ENCODE data around the gene SMIM12.

SMIM12 gene

GRCh38 chr1:34898330-34898761, 38.8 kb upstream of the SMIM12 start:
- no peak overlapping the region for H3K4me2 ChIP-seq (ENCODE audit: low read length)
- peaks cover 15% of the 10 kb centered on the region for H3K27me3 ChIP-seq (ENCODE audit: control insufficient read depth, insufficient read depth, low read length)
- no peak overlapping the region for H3K4me3 ChIP-seq (ENCODE audit: low read length)
- no peaks in the 10 kb centered on the region for H3K4me1 ChIP-seq (ENCODE audit: control insufficient read depth, insufficient read depth, low read length)
- H3K36me3 ChIP-seq (ENCODE audit: insufficient read depth, low read length), result no peaks in the 10 kb centered on the region
- H3K9me3 ChIP-seq (replicated peaks; ENCODE audit: low read length), result no peaks in the 10 kb centered on the region
- H3K9ac ChIP-seq (ENCODE audit: low read depth, low read length), result no peak overlapping the region

- Histone ChIP-seq H3K4me3 (ENCODE audit: low read length) (no peak overlapping the region), H3K36me3 (ENCODE audit: insufficient read depth, low read length) (no peaks in the 10 kb centered on the region), H3K4me1 (ENCODE audit: control insufficient read depth, insufficient read depth, low read length) (no peaks in the 10 kb centered on the region), H3K9me3 (replicated peaks; ENCODE audit: low read length) (no peaks in the 10 kb centered on the region), H3K27me3 (ENCODE audit: control insufficient read depth, insufficient read depth, low read length) (peaks cover 2% of the 10 kb centered on the region), H3K9ac (ENCODE audit: low read depth, low read length) (no peak overlapping the region), H3K4me2 (ENCODE audit: low read length) (no peak overlapping the region)
These were observed 37.1 kb upstream of the SMIM12 start for GRCh38 chr1:34896612-34897011.

GRCh38 chr1:34889705-34890104, 30.2 kb upstream of the SMIM12 start:
- H3K9ac ChIP-seq (ENCODE audit: low read depth, low read length), result no peak overlapping the region
- peaks cover 50% of the 10 kb centered on the region for H3K27me3 ChIP-seq (ENCODE audit: control insufficient read depth, insufficient read depth, low read length)
- H3K36me3 ChIP-seq (ENCODE audit: insufficient read depth, low read length), result no peaks in the 10 kb centered on the region
- peaks cover 4% of the 10 kb centered on the region for H3K4me1 ChIP-seq (ENCODE audit: control insufficient read depth, insufficient read depth, low read length)
- H3K9me3 ChIP-seq (replicated peaks; ENCODE audit: low read length), result no peaks in the 10 kb centered on the region
- H3K4me2 ChIP-seq (ENCODE audit: low read length), result no peak overlapping the region
- H3K4me3 ChIP-seq (ENCODE audit: low read length), result no peak overlapping the region

- Histone ChIP-seq H3K4me1 (ENCODE audit: control insufficient read depth, insufficient read depth, low read length) (peaks cover 4% of the 10 kb centered on the region), H3K4me2 (ENCODE audit: low read length) (no peak overlapping the region), H3K9ac (ENCODE audit: low read depth, low read length) (no peak overlapping the region), H3K4me3 (ENCODE audit: low read length) (no peak overlapping the region), H3K27me3 (ENCODE audit: control insufficient read depth, insufficient read depth, low read length) (peaks cover 60% of the 10 kb centered on the region), H3K9me3 (replicated peaks; ENCODE audit: low read length) (no peaks in the 10 kb centered on the region), H3K36me3 (ENCODE audit: insufficient read depth, low read length) (no peaks in the 10 kb centered on the region)
These were observed 28.0 kb upstream of the SMIM12 start for GRCh38 chr1:34887593-34887992.

GRCh38 chr1:34885405-34886247, 26.1 kb upstream of the SMIM12 start:
- no peaks in the 10 kb centered on the region for H3K9me3 ChIP-seq (replicated peaks; ENCODE audit: low read length)
- H3K4me2 ChIP-seq (ENCODE audit: low read length), result peak overlapping the region; percentile 72
- H3K4me3 ChIP-seq (ENCODE audit: low read length), result peak overlapping the region; percentile 59
- H3K9ac ChIP-seq (ENCODE audit: low read depth, low read length), result no peak overlapping the region
- peaks cover 4% of the 10 kb centered on the region for H3K4me1 ChIP-seq (ENCODE audit: control insufficient read depth, insufficient read depth, low read length)
- no peaks in the 10 kb centered on the region for H3K36me3 ChIP-seq (ENCODE audit: insufficient read depth, low read length)
- H3K27me3 ChIP-seq (ENCODE audit: control insufficient read depth, insufficient read depth, low read length), result peaks cover 61% of the 10 kb centered on the region

GRCh38 chr1:34884961-34885360, 25.4 kb upstream of the SMIM12 start:
- H3K27me3 ChIP-seq (ENCODE audit: control insufficient read depth, insufficient read depth, low read length), result peaks cover 56% of the 10 kb centered on the region
- H3K4me2 ChIP-seq (ENCODE audit: low read length), result peak overlapping the region; percentile 72
- H3K9me3 ChIP-seq (replicated peaks; ENCODE audit: low read length), result no peaks in the 10 kb centered on the region
- H3K4me3 ChIP-seq (ENCODE audit: low read length), result no peak overlapping the region
- H3K36me3 ChIP-seq (ENCODE audit: insufficient read depth, low read length), result no peaks in the 10 kb centered on the region
- H3K9ac ChIP-seq (ENCODE audit: low read depth, low read length), result no peak overlapping the region
- peaks cover 4% of the 10 kb centered on the region for H3K4me1 ChIP-seq (ENCODE audit: control insufficient read depth, insufficient read depth, low read length)

GRCh38 chr1:34884536-34884935, 25.0 kb upstream of the SMIM12 start:
- Histone ChIP-seq H3K4me1 (ENCODE audit: control insufficient read depth, insufficient read depth, low read length) (peaks cover 4% of the 10 kb centered on the region), H3K4me2 (ENCODE audit: low read length) (no peak overlapping the region), H3K9me3 (replicated peaks; ENCODE audit: low read length) (no peaks in the 10 kb centered on the region), H3K4me3 (ENCODE audit: low read length) (no peak overlapping the region), H3K27me3 (ENCODE audit: control insufficient read depth, insufficient read depth, low read length) (peaks cover 55% of the 10 kb centered on the region), H3K36me3 (ENCODE audit: insufficient read depth, low read length) (no peaks in the 10 kb centered on the region), H3K9ac (ENCODE audit: low read depth, low read length) (no peak overlapping the region)

GRCh38 chr1:34879230-34879629, 19.7 kb upstream of the SMIM12 start:
- Histone ChIP-seq H3K36me3 (ENCODE audit: insufficient read depth, low read length) (no peaks in the 10 kb centered on the region), H3K9me3 (replicated peaks; ENCODE audit: low read length) (no peaks in the 10 kb centered on the region), H3K4me3 (ENCODE audit: low read length) (no peak overlapping the region), H3K9ac (ENCODE audit: low read depth, low read length) (no peak overlapping the region), H3K4me1 (ENCODE audit: control insufficient read depth, insufficient read depth, low read length) (no peaks in the 10 kb centered on the region), H3K27me3 (ENCODE audit: control insufficient read depth, insufficient read depth, low read length) (peaks cover 54% of the 10 kb centered on the region), H3K4me2 (ENCODE audit: low read length) (no peak overlapping the region)

GRCh38 chr1:34876406-34876805, 16.9 kb upstream of the SMIM12 start:
- H3K9me3 ChIP-seq (replicated peaks; ENCODE audit: low read length), result no peaks in the 10 kb centered on the region
- no peak overlapping the region for H3K4me3 ChIP-seq (ENCODE audit: low read length)
- H3K9ac ChIP-seq (ENCODE audit: low read depth, low read length), result no peak overlapping the region
- no peaks in the 10 kb centered on the region for H3K4me1 ChIP-seq (ENCODE audit: control insufficient read depth, insufficient read depth, low read length)
- H3K27me3 ChIP-seq (ENCODE audit: control insufficient read depth, insufficient read depth, low read length), result peaks cover 74% of the 10 kb centered on the region
- H3K36me3 ChIP-seq (ENCODE audit: insufficient read depth, low read length), result no peaks in the 10 kb centered on the region
- H3K4me2 ChIP-seq (ENCODE audit: low read length), result no peak overlapping the region

- H3K4me1 ChIP-seq (ENCODE audit: control insufficient read depth, insufficient read depth, low read length), result no peaks in the 10 kb centered on the region
- H3K4me3 ChIP-seq (ENCODE audit: low read length), result no peak overlapping the region
- H3K36me3 ChIP-seq (ENCODE audit: insufficient read depth, low read length), result no peaks in the 10 kb centered on the region
- peaks cover 80% of the 10 kb centered on the region for H3K27me3 ChIP-seq (ENCODE audit: control insufficient read depth, insufficient read depth, low read length)
- no peak overlapping the region for H3K9ac ChIP-seq (ENCODE audit: low read depth, low read length)
- no peaks in the 10 kb centered on the region for H3K9me3 ChIP-seq (replicated peaks; ENCODE audit: low read length)
- no peak overlapping the region for H3K4me2 ChIP-seq (ENCODE audit: low read length)
These were observed 14.9 kb upstream of the SMIM12 start for GRCh38 chr1:34874296-34874952.

GRCh38 chr1:34872133-34872503, 12.6 kb upstream of the SMIM12 start:
- no peak overlapping the region for H3K4me3 ChIP-seq (ENCODE audit: low read length)
- H3K36me3 ChIP-seq (ENCODE audit: insufficient read depth, low read length), result no peaks in the 10 kb centered on the region
- no peak overlapping the region for H3K4me2 ChIP-seq (ENCODE audit: low read length)
- no peaks in the 10 kb centered on the region for H3K9me3 ChIP-seq (replicated peaks; ENCODE audit: low read length)
- H3K27me3 ChIP-seq (ENCODE audit: control insufficient read depth, insufficient read depth, low read length), result peaks cover 78% of the 10 kb centered on the region
- no peaks in the 10 kb centered on the region for H3K4me1 ChIP-seq (ENCODE audit: control insufficient read depth, insufficient read depth, low read length)
- H3K9ac ChIP-seq (ENCODE audit: low read depth, low read length), result no peak overlapping the region
